Measurements from ENCODE around the gene SHLD1.
"Not testable (repeated sequence)": the region's sequence is repeated elsewhere in the genome, so short reads cannot be mapped to it uniquely, and the experiment has no call there.

The SHLD1 gene

DNA sequence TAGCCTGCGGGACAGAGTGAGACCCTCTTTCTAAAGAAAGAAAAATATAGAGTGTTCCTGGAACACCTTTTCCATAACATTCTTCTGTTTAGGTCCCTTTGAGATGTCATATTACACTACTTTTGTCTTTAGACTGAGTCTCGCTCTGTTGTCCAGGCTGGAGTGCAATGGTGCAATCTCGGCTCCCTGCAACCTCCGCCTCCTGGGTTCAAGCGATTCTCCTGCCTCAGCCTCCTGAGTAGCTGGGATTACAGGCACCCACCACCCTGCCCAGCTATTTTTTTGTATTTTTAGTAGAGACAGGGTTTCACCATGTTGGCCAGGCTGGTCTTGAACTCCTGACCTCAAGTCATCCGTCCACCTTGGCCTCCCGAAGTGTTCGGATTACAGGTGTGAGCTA is 31.2 kb downstream of the SHLD1 start:
- not testable (repeated sequence) for DNase-seq (ENCODE audit: low read depth in 2 of 2)

DNA sequence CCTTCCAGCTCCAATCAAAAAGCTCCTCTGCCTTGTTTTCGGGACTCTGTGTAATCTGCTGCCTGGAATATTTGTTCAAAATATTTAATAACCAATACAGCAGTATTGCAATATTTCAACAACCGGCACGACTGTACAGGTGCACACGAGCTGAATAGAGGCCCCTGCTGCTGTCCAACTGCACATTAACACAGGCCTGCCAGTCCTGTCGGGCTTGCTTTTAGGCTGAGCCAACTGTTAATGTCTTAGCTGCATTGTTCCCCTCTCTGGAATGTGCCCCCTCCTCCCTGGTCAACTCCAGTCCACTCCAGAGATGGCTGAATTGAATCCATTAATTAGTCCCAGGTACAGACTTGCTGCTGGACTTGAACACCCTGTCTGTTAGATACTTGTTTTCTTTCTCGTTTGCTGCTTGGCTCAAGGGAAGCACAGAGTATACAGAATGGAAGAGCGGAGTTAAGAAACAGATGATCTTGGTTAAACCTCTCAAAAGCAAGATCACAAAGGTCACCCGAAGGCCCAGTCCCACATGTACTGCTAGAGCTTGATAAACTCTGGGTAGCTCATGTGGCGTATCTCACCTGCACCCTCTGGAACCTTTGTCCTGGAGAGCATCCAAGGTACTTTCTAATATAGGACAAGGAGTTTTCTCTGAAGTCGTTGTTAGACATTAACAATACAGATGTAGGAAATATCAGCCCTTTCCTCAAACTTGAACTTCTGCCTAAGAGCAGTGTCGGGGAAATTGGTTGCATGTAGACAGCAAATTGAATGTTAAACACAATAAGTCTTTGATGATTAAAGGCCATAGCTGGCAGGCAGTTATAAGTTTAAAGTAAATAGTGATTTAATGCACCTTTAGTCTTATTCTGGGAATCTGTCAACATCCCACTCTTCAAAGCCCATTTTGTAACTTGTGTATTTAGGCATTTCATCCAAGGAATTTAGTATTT is 31.9 kb downstream of the SHLD1 start:
- no peak for DNase-seq (ENCODE audit: low read depth in 2 of 2)

DNA sequence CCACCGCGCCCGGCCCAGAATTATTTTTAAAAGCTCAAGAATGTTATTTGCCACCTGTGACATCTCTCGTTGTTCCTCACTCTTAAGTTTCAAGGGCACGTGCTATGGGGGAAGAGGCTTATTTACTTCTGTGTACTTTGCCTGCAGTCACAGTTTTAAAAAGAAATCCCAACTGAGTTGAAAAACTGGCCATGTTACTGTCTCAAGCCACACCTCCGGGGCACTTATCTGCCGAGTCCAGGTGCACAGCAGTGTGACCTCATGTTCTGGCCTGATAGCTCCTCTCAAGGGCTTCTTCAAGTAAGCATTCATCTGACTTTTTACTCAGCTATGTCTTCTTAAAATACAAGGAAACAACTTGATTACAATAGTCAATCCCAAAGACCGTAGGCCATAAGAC is 34.5 kb downstream of the SHLD1 start:
- DNase-seq (ENCODE audit: low read depth in 2 of 2): no peak

GRCh38 chr20:5785146-5785545 is 34.9 kb downstream of the SHLD1 start:
- DNase-seq (ENCODE audit: low read depth in 2 of 2): no peak

DNA sequence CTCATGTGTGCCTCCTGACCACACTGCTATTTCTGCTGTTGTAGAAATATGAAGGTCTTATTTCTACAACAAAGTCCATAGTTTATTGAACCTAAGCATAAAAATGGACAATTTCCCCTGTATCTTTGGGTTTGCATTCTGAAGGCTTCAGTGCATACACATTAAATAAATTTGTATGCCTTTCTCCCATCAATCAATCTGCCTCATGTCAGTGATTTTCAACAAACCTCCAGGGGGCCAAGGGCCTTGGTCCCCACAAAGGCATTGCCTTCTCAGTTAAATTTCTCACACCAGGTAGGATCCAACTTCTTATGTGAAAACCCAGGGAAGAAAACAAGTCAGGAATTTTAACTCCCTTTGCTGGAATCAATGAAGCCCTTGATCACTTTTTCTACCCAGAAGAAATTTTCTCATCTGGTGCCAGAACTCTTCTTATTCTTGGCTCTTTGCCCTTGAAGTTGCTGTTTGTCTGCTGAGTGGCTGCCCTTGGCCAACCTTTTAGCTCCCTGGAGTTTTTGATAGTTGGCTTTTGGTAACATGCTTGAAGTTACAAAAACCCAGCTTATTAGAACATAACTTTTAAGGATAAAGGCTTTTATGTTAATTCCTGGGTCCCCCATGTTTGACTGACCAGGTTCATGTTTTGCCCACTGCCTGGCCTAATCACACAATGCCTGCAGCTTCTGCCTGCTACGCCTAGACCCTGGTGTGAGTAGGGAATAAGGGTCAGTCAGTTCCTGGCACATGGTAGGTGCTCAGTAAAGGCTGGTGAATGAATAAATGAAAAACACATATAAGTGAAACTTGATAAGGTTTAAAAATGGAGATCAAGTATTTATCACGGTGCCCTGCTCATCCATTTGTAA is 37.0 kb downstream of the SHLD1 start:
- no peak for DNase-seq (ENCODE audit: low read depth in 2 of 2)

DNA sequence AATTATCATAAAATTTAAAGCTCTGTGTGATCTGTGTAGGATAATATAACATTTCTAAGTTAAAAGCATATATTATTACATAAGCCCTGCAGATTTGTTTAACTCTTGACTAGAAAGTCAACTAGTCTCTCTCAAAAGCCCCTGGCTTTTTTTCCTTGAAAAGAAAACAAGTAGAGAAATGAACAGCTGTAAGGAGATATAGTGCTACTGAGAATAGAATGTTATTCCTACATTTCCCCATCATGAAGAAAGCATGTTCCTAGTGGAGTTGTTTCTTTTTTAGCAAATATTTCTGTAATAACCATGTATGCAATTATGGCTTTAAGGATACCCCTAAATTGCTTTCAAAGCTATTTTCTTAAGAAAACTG is 37.6 kb downstream of the SHLD1 start:
- DNase-seq (ENCODE audit: low read depth in 2 of 2): no peak

DNA sequence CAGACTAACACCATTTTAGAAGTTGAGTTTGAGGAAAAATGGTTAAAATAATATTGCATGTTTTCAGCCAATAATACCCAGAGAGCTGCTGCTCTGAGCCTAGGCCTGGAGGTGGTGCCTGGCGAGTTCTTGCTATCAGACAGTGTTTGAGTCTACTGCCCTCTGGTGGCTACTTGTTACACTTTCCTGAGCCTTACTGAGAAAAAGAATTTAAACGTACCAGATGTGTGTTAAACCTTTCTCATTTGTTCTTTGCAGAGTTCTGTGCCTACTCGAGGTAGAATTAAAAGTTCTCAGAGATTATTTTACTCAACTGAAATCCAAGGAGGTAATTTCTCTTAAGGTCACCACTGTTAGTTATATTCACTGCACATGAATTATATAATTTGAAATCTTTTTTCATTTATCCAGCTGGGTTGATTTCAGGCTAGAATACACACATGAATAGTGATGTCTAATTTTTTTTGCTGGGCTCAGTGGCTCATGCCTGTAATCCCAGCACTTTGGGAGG is 38.2 kb downstream of the SHLD1 start:
- peak; percentile 21 to 57 for DNase-seq (ENCODE audit: low read depth in 2 of 2)

- DNase-seq (ENCODE audit: low read depth in 2 of 2): no peak
These were observed 39.6 kb downstream of the SHLD1 start for GRCh38 chr20:5789827-5790226.

DNA sequence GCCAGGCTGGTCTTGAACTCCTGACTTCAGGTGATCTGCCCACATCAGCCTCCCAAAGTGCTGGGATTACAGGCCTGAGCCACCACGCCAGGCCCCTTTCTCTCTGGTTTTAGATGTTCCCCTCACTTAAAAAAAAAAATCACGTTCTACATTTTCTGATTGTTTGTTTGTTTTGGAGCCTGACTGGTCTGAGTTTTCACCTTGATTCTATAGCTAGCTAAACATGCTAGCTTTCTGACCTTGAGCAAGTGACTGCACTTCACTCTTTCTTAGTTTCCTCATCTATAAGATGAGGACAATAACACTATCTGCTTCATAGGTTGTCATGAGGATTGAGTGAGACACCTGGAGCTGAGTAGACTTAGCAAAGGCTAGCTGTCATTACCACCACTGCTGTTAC is 43.7 kb downstream of the SHLD1 start:
- DNase-seq (ENCODE audit: low read depth in 2 of 2): no peak

GRCh38 chr20:5796331-5797040 is 46.3 kb downstream of the SHLD1 start:
- DNase-seq (ENCODE audit: low read depth in 2 of 2): no peak

- no peak for DNase-seq (ENCODE audit: low read depth in 2 of 2)
These were observed 47.0 kb downstream of the SHLD1 start for GRCh38 chr20:5797165-5797564.

GRCh38 chr20:5797843-5798462 is 47.8 kb downstream of the SHLD1 start:
- DNase-seq (ENCODE audit: low read depth in 2 of 2): no peak

DNA sequence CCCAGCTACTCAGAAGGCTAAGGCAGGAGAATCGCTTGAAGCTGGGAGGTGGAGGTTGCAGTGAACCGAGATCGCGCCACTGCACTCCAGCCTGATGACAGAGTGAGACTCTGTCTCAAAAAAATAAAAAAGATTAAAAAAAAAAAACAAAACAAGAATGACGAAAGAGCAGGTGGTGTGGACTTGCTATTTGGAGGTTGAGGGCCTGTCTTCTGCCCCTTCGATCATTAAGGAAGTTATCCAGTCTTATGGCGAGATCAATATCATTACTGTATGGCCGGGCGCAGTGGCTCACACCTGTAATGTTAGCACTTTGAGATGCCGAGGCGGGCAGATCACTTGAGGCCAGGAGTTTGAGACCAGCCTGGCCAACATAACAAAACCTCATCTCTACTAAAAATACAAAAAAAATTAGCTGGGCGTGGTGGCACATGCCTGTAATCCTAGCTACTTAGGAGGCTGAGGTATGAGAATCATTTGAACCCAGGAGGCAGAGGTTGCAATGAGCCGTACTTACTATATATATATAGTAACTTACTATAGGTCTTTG is 53.6 kb downstream of the SHLD1 start:
- not testable (repeated sequence) for DNase-seq (ENCODE audit: low read depth in 2 of 2)

- DNase-seq (ENCODE audit: low read depth in 2 of 2): no peak
These were observed 56.5 kb downstream of the SHLD1 start for GRCh38 chr20:5806457-5807263.

GRCh38 chr20:5807431-5807830 is 57.2 kb downstream of the SHLD1 start:
- DNase-seq (ENCODE audit: low read depth in 2 of 2): no peak

DNA sequence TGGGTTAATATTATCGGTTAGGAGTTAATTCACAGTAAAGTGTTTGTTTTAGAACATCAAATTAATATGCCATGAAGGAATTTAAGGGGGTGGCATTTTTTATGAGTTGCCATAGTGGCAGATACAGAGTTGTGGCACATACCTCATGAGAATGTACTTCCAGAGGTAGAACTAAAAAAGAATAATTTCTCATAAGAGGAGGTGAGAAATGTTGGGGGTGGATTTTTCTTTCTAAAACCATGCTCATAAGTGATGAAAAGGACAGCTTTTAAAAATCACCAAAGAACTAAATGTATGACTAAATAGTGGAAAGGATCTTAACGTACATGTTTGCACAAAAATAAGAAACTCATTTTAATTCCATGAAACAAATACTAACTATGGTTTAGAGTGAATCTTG is 58.7 kb downstream of the SHLD1 start:
- no peak for DNase-seq (ENCODE audit: low read depth in 2 of 2)

GRCh38 chr20:5809495-5809894 is 59.3 kb downstream of the SHLD1 start:
- no peak for DNase-seq (ENCODE audit: low read depth in 2 of 2)

GRCh38 chr20:5810800-5811422 is 60.7 kb downstream of the SHLD1 start:
- no peak for DNase-seq (ENCODE audit: low read depth in 2 of 2)

DNA sequence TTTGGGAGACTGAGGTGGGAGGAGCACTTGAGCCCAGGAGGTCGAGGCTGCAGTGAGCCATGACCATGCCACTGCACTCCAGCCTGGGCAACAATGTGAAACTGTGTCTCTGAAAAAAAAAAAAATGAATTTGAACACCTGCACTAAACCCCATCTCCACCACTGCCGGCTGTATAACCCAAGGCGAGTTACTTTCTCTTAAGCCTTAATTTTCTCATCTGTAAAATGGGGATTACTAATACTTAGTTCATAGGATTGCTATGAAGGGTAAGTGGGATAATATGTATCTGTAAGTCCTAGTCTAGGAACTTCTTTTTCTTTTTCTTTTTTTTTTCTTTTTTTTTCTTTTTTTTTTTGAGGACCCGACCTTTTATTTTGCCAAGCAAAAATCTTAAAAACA is 61.5 kb downstream of the SHLD1 start:
- no peak for DNase-seq (ENCODE audit: low read depth in 2 of 2)

- DNase-seq (ENCODE audit: low read depth in 2 of 2): no peak
These were observed 68.1 kb downstream of the SHLD1 start for GRCh38 chr20:5818346-5818681.

All from stimulated activated CD8-positive, alpha-beta memory T cell treated with anti-CD3 and anti-CD28 coated beads, Interleukin-2, amount 100 ng/mL, for 1 hour (primary cell).